GM19468 (cell line): ENCODE data around the gene SP140L.
"Not testable (repeated sequence)": the region's sequence is repeated elsewhere in the genome, so short reads cannot be mapped to it uniquely, and the experiment has no call there.

Experiments used
- ATAC-seq: cut with Tn5 transposase; IDR thresholded peaks from one replicate; pipeline ENCODE4 v1.9.1; 2021; ENCODE audit warnings: mild to moderate bottlenecking, moderate library complexity, moderate number of reproducible peaks; ENCODE audit not compliant: unreplicated experiment; ENCODE audit errors: extremely low read depth

SP140L gene

DNA sequence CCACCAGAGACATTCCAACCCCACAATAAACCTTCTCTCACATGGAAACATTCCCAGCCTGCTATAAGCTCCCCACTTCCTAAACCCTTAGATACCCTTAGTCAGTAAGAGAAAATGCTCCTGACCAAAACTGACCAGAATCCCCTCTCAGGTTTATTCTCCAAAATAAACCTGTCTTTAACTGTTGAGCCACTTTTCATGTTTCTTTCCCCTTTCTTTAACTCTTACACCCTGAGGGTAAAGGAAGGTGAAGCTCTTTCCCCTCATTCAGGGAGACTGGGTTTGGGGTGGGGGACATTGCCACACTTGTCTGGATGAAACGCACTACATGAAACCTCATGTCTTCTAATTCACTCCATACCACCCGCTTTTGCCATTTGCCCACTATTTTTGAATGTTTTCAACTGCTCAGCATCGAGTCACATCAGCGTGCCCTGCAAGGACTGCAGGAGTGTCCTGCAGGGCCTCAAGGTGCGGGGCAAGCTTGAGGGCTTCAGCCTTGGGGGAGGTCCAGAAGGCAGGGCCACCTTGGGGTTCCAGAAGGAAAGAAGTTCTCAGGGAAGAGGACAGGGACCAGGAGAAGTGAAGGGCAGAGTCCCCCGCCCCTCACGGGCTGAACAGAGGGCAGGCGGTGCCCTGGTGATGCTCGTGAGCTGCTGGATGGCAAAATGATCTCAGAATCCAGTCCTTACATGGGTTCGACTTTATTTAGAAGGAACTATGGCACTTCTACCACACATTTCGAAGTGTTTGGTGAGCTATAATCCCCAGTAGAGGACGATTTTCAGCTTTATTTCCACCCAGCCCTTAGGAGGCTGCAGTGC is 4.2 kb upstream of the SP140L start:
- no peak for ATAC-seq

DNA sequence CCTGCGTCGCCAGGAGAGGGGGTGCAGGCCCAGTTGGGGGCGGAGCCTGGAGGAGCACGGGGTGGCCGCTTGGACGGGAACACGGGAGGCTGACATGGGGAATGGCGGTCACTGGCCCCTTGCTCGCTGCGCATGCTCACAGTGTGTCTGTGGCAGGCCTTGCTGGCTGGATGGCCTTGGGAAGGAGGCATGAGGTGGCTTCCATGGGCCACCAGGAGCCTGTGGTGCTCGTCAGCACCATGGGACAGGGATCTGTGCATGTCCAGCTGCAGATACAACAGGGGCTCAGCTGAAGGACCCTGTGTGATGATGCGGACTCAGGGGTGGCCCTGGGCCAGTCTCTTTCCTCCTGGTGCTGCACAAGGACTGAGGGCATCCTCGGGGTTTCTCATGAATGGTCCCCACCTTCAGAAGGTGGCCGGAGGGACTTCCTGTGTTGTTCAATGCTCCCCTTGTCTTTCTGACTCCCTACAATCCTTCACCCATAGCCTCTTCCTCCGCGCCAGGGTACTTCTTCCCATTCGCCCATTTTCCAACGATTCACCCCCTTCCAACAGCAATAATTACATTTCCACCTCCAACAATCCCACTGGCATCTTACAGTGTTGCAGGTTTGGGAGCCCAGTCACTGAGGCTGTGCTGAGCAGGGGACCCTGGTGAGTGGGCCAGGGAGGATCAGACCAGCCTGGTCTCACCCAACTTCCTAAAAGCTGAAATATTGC is 3.4 kb upstream of the SP140L start:
- ATAC-seq: no peak

DNA sequence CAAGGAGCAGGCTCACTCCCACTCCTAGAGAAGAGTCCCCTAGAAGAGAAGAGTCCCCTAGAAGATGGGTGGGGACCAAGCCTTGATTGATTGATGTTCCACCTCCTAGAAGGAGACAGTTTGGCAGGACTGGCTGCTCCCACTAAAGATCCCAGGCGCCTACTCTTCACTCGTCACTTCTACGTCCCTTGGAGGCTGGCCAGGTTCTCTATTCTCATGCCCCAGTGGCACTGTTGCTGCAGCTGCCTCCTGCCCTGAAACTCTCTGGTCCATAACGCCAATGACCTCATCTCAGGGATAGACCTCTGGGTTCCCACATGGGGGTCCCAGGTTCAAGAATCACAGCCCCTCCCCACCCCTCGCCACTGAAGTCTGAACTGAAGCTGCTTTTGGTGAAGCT is 2.5 kb upstream of the SP140L start:
- no peak for ATAC-seq

DNA sequence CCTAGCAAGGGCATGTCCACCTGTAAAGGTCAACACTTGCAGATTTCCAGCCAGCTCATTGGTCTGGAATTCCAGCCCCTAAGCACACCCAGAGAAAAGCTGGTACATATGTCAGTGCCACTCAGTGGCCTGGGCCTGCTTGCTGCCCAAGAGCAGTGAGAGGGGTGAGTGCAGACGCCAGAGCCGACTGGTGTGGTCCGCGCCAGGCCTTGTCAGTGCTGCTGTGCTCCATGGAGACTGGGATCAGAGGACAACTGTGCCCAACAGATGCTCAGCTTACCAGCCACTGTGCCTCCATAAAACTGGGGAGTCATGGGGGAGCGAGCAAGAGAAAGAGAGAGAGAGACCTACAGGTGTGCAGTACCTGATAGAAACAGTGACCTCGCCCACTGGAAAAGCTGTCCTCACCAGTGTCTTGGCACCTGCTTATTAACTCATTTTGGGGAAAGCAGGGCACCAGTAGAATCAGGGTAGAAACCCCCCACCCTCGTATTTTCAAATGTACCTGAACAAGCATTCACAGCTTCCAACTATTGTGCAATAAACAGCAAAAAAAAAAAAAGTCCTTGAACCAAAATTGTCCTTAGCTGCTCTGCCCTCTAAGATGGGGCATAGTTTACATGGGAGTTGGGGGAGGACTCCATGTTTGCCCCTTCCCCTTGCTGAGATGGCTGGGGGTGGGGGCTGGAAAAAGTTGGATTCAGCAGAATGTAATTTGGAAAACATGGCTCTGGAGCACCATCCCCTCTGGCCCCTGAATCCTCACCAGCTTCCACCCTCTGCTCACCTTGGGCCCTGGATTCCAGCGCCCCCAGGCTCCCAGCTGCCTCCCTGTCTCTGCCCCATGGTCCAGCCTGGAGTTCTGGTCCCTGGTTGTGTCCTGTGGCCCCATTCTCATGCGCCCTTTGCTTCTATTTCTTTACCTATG is 1.4 kb upstream of the SP140L start:
- no peak for ATAC-seq

DNA sequence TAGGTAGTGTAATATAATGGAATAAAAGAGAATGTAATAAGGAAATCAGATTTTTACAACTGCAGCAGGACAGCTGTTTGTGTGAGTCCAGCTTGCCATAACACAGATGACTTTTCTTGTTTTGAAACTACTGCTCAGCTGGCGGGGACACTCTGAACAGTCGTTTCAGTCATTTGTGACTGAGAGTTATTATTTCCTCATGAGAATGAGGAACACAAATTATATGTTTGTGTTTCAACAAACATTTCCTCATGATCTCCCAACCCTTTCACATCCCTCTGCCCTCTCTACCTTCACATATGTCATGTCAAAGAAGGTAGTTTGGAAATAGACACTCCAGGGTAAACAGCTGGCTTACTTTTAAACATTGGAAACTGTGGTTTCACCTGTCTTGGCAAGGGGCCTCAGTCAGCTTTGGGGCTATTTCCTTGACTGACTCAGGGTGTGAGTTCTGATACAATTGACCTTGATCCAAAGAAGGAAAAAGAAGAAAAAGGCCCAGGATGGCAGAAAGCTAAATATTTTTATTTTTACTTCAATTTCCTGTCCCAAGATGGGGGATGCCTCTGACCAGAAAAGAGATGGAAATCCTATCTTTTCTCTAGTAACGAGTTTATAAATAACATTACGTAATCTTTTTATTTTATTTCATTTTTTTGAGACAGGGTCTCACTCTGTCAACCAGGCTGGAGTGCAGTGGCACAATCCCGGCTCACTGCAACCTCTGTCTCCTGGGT is 593 bp downstream of the SP140L start:
- peak; percentile 55 for ATAC-seq

DNA sequence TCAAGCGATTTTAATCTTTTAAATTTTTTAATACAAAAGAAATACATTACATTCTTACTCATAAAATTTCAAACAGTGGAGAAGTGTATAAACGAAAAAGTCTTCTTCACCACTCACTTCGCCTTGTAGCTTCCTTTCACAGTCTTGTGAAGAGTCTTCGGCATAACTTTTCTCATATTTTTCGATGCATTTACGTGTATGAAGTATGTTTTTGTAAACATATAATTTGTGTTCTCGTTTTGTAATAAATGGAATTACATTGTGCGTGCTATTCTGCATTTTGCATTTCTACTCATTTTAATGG is 1.1 kb downstream of the SP140L start:
- no peak for ATAC-seq

DNA sequence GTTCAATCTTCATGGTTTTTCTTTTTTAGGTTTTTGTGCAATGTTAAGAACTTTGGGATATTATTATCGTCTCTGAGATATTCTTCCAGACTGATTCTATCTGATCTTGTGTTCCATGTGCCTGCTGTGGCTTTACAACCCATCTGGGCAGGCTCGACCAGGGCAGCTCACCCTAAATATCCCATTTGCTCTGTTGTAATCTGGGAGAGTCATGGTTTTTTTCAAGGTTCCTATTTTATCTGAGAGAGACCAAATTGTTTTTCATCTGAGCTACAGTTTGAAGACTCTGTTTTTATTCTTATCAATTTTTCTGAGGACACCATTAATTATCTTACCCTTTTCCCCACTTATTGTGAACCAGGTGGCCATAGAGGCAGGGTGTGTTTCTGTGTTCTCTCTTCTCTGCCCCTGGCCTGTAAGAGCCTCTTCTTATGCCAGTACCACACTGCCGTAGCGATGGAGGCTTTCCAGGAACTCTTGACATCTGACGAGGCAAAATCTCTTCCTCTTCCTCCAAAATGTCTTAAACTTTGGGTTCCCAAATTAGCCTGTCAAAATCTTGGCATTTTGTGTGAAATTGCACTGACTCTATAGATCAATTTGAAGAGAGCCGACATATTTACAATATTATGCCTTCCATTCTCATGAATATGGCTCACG is 3.1 kb downstream of the SP140L start:
- ATAC-seq: no peak

DNA sequence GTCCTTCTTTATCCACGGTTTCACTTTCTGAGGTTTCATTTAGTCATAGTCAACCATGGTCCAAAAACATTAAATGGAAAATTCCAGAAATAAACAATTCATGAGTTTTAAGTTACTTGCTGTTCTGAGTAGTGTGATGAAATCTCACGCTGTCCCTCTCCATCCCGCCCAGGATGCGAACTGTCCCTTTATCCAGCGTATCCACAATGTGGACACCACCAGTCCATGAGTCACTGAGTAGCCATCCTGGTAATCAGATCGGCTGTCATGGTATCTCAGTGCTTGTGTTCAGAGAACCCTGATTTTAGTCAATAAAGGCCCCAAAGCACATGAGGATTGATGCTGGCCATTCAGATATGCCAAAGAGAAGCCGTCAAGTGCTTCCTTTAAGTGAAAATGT is 3.7 kb downstream of the SP140L start:
- no peak for ATAC-seq

DNA sequence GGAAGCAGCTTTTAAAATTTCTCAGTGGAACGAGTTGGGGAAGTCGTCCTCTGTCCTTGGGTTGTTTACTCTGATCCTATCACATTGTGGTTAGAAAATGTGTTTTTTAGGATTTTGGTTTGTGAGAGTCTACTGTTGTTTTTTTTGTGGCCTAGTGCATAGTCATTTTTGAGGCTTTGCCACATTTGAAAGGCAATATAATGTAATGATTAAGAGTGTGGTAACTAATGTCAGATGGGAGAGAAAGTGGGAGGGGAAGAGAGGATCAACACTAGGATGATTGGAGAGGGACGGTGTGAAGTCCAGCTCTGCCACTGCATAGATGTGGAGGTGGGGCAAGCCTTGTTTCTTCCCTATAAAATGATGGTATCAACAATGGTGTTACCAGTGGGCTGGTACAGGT is 8.5 kb downstream of the SP140L start:
- no peak for ATAC-seq

DNA sequence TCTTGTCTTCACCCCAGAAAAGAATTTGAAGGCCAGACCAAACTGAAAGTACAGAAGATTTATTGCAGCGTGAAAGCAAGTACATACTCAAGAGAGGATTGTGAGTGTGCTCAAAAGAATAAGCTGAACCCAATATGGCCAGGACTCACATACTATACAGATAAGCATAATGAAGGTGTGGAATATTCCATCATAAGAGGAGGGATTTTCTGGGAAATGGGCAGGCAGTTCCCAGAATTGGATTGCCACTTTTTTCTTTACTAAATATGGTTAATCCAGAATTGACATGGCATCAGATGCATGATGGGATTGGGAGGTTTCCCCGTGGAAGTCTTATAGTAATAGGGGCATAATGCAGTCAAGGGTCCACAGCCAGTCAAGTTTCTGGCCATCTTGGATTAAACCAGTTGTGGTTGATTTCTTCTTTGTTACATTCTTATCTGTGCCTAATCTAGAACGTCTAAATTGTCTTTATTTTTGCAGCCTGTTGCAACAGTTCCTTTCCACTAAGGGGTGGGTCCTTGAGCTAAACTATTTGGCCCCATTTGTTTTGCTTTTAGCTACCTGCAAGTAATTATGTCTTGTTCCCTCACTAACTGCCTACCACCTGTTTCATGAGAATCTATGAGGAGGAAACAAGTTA is 9.0 kb downstream of the SP140L start:
- ATAC-seq: no peak

DNA sequence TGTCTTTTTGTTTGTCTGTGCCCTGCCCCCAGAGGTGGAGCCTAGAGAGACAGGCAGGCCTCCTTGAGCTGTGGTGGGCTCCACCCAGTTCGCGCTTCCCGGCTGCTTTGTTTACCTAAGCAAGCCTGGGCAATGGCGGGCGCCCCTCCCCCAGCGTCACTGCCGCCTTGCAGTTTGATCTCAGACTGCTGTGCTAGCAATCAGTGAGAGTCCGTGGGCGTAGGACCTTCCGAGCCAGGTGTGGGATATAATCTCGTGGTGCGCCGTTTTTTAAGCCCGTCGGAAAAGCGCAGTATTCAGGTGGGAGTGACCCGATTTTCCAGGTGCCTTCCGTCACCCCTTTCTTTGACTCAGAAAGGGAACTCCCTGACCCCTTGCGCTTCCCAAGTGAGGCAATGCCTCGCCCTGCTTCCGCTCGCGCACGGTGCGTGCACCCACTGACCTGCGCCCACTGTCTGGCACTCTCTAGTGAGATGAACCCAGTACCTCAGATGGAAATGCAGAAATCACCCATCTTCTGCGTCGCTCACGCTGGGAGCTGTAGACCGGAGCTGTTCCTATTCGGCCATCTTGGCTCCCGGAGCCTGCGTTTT is 15.0 kb downstream of the SP140L start:
- ATAC-seq: not testable (repeated sequence)

DNA sequence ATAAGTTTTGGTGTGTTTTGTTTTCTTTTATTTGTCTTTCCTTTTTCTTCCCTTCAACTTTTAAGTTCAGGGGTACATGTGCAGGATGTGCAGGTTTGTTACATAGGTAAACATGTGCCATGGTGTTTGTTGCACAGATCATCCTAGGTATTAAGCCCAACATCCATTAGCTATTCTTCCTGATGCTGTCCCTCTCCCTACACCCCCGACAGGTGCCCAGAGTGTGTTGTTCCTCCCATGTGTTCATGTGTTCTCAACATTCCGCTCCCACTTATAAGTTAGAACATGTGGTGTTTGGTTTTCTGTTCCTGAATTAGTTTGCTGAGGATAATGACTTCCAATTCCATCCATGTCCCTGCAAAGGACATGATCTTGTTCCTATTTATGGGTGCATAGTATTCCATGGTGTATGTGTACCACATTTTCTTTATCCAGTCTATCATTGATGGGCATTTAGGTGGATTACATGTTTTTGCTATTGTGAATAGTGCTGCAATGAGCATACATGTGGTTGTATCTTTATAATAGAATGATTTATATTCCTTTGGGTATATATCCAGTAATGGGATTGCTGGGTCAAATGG is 16.1 kb downstream of the SP140L start:
- not testable (repeated sequence) for ATAC-seq

DNA sequence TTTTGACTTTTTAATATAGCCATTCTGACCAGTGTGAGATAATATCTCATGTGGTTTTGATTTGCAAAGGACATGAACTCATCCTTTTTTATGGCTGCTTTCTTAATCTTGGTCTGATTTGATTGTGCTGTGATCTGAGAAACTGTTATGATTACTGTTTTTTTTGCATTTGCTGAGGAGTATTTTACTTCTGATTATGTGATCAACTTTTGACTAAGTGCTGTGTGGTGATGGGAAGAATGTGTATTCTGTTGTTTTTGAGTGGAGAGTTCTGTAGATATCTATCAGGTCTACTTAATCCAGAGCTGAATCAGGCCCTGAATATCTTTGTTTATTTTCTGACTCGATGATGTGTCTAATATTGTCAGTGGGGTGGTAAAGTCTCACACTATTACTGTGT is 16.8 kb downstream of the SP140L start:
- no peak for ATAC-seq

DNA sequence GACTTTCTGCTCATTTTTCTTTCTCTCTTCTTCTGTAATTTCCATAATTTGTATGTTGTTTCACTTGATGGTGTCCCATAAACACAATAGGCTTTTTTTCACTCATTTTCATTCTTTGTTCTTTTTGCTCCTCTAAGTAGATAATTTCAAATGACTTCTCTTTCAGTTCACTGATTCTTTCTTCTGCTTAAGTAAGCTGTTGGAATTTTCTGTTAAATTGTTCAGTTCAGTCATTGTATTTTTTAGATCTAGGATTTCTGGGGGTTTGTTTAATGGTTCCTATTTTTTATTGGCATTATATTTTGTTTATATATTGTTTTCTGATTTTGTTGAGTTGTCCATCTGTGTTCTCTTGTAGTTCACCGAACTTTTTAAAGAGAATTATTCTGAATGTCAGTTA is 19.5 kb downstream of the SP140L start:
- ATAC-seq: no peak

DNA sequence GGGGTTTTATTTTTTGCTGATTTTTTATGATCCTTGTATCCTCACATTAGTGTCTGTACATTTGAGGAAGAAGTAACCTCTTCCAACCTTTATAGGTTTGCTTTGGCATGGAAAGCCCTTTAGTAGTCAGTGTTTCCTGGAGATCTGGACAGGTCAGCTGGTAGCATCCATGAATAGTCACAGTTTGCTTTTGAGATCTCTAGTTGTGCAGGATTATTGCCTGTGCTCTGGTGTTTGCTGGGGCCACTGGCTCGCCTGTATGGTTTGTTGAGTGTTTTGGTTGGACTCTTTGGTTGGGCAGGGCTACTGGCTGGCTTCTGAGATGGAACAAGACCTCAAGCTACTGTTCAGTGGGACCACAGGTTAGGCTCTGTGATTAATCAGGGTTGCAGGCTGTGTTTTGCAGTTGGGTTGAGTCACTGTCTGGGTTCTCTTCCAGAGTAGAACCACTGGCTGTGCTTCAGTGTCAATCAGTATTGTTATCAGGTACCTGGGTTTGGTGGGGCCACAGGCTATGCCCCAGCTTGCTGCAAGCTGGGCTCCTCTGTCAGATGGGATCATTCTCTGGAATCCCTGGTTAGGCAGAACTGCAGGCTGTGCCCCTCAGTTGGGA is 20.0 kb downstream of the SP140L start:
- ATAC-seq: no peak

DNA sequence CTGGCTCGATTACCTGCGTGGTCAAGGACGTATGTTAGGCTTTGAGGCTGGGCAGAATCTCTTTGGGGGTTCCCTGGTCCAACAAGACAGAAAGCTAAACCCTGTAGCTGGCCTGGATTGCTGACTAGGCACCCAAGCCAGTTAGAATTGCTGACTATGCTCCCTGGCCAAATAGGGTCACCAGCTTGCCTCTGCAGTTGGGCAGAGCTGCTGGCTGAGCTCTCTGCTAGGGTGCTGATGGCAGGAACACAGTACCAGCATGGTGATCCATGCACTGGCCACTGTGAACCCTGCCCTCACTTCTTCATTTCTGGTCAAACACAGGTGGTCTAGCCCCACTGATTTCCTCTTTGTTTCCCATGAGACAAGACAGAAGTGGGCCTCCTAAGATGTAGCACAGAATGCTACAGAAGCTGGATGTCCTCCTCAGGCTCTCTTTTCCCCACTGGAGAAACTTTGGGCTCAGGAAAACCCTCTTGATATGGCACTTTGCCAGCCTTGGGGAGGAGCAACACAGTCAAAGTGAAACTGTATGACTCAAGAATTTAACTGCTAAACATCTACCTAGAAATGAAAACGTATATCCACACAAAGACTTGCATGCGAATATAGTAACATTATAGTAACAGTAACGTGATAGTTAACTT is 20.8 kb downstream of the SP140L start:
- no peak for ATAC-seq

DNA sequence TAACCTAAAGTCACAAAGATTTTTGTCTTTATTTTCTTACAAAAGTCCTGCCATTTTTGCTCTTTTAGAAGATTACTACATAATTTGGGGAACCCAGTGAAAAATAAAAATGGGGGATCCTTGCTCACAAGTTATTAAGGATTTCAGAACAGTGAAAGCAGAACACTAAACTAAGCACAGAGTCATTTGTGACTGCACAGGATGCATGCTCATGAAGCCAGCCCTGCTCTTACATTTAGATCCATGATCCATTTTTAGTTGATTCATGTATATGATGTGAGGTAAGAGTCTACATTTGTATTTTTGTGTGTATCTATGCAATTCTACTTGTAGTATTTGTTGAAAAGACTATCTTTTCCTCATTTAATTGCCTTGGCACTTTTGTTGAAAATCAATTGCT is 21.8 kb downstream of the SP140L start:
- ATAC-seq: no peak

DNA sequence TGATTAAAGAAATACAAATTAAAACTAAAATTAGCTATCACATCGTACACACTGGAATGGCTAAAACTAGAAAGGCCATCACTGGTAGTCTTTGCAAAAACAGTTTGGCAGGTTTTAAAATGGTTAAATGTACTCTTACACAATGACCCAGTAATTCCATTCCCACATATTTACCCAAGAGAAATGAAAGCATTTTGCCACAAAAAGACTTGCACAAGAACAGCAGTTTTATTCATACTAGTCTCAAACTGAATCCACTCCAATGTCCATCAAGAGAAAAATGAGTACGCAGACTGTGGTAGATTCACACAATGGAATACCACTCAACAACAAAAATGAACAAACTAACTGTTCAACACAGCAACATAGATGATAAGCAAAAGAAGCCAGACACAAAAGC is 29.1 kb downstream of the SP140L start:
- ATAC-seq: no peak
